ENCODE data around the gene NTM. TPM values are rescaled to one million over a fixed set of nuclear protein-coding genes. Genes with fewer than 3 reads are reported as not detected.
"Not testable (repeated sequence)": the region's sequence is repeated elsewhere in the genome, so short reads cannot be mapped to it uniquely, and the experiment has no call there.

NTM gene
- 10 to 100 TPM; 42.8 to 51.8 (median 45.7) TPM for polyA plus RNA-seq (ENCODE audit: insufficient read length in 4 of 4)

GRCh38 chr11:131370090-131370751 is at the start of gene NTM:
Gene NTM (plus strand): TSS chr11:131370615.
- DNase-seq (ENCODE audit: low read depth in 4 of 4, low spot score in 2 of 4): peak in 1 of 4 donors; percentile 19

DNA sequence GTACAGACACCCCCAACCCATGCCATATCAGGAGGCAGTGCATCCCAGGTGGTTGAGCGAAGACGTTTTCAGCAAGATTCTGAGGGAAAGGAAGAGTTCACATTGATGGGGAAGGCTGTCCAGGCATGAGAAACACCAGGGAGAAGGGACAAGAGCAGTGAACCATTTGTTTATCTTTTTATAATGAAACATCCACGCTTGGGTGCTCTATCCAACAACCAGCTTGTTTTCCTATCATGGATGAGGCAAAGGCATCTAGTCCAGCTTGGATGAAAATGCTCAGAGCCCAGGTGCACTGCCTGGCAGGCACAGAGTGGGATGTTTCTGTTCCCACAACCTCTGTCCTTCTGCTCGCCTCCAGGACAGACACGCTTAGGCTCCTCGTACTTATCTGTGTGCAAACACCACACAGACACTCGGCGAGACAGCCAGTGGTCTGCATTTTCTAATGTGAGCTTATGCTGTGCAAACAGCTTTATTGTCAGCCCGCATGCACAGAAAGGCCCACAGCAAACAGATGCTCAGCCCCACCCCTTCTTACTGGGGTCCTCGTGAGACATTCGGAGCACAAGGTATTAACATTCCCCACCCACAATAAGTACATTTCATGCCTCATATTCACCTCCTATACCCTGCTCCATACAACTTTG is 45.4 kb upstream of the NTM start:
- DNase-seq (ENCODE audit: low read depth in 4 of 4, low spot score in 2 of 4): no peak

DNA sequence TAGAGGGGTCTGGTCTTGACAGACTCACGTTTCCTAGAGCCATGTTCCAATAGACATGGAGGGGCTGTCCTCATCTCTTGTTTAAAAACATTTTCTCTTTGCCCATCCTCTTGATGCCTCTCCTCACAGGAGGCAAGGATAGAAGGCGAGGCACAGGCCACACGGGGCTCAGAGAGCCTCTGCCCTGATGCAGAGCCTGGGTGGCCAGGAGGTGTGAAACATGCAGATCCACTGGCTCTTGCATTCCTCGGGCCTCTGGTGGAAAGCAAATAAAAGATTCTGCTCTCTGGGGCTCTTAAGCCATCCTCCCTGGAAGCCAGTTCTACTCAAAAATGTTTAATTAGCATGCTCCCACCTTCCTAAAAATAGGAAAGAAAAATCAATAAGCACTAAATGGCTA is 43.6 kb upstream of the NTM start:
- DNase-seq (ENCODE audit: low read depth in 4 of 4, low spot score in 2 of 4): no peak

- no peak for DNase-seq (ENCODE audit: low read depth in 4 of 4, low spot score in 2 of 4)
These were observed 43.0 kb upstream of the NTM start for GRCh38 chr11:131327421-131327820.

- no peak for DNase-seq (ENCODE audit: low read depth in 4 of 4, low spot score in 2 of 4)
These were observed 41.6 kb upstream of the NTM start for GRCh38 chr11:131328843-131329242.

- no peak for DNase-seq (ENCODE audit: low read depth in 4 of 4, low spot score in 2 of 4)
These were observed 39.4 kb upstream of the NTM start for GRCh38 chr11:131331010-131331409.

DNA sequence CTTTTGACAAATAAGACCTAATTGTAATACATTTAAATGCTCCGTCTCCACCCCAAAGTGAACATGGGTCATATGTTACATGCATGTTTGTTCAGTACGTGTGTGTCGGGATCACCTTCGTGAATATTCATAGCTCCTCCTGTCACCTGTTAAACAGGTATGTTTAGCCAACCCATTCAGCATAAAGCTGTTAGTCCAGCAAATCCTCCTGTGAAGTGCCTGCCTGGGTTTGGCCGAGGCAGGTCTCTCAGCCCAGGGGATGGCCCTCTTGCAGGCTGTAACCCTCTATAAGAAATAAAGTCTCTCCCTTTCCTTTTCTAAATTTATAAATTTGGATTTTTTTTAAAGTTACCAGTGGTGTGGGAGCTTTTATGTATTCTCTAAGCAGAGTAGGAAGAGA is 38.9 kb upstream of the NTM start:
- DNase-seq (ENCODE audit: low read depth in 4 of 4, low spot score in 2 of 4): no peak

DNA sequence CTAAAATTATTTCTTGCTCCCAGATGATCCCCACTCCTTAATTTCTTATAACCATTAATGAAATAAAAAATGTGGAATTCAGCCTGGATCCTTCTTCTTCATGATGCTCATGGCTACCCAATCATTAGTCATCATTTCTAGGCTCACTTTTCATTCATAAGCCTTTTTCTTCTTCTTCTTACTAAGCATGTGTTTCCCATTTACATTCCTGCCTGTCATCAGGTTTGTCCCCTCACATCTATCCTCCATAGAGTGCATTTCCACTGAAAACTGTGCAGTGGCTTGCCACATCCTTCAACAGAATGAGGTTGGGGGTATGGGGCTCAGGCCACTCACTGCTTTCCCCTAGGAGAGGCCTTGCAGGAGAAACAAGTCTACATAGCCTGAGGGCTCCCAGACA is 35.8 kb upstream of the NTM start:
- DNase-seq (ENCODE audit: low read depth in 4 of 4, low spot score in 2 of 4): no peak

GRCh38 chr11:131341900-131342299 is 28.5 kb upstream of the NTM start:
- DNase-seq (ENCODE audit: low read depth in 4 of 4, low spot score in 2 of 4): not testable (repeated sequence)

DNA sequence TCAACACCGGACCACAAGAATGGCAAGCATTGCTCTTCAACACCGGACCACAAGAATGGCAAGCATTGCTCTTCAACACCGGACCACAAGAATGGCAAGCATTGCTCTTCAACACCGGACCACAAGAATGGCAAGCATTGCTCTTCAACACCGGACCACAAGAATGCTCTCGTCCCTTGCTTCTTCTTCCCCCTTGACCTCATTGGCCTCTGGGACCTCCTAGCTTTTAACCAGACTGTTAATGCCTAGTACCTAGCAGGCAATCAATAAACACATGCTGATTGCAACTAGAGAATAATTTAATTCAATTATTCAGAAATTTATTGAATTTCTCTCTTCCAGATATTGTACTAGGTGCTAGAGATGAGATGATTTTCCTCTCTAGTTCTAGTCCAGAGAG is 28.0 kb upstream of the NTM start:
- not testable (repeated sequence) for DNase-seq (ENCODE audit: low read depth in 4 of 4, low spot score in 2 of 4)

DNA sequence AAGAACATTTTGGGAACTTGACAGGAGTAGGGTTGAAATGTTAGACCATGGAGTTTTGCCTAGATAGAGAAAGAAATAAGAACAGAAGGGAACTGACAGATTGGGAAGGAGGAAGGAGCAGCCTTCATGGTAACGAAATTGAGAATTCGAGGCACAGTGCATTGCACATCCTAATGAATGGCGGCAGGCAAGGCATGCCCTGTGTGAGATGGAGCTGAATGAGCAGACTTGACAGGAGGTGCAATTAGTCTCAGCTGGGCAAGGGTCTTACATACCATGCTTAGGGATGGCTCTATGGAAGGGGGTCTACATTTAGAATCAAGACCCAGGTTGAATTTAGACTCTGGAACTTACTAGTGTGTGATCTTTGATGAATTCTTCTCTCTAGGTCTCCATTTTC is 25.0 kb upstream of the NTM start:
- DNase-seq (ENCODE audit: low read depth in 4 of 4, low spot score in 2 of 4): no peak

GRCh38 chr11:131349368-131350086 is 20.9 kb upstream of the NTM start:
- DNase-seq (ENCODE audit: low read depth in 4 of 4, low spot score in 2 of 4): no peak

GRCh38 chr11:131350872-131351271 is 19.5 kb upstream of the NTM start:
- no peak for DNase-seq (ENCODE audit: low read depth in 4 of 4, low spot score in 2 of 4)

DNA sequence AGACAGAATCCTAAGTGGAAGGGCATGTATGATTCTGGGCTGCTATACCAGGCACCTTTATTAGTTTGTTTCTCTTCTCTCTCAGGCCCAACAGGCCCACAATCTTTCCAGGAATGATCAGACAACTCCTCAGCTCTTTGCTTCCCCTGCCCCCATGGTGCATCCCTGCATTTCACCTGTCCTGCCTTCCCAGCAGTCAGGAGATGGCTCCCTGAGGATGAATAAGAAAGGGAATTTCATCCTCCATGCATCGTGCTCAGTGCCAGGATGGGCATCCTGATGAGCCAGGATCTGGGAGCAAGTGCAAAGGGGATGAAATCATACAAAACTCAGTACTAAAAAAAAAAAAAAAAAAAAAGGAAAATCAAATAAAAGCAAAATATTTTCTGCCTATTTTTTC is 18.6 kb upstream of the NTM start:
- no peak for DNase-seq (ENCODE audit: low read depth in 4 of 4, low spot score in 2 of 4)

DNA sequence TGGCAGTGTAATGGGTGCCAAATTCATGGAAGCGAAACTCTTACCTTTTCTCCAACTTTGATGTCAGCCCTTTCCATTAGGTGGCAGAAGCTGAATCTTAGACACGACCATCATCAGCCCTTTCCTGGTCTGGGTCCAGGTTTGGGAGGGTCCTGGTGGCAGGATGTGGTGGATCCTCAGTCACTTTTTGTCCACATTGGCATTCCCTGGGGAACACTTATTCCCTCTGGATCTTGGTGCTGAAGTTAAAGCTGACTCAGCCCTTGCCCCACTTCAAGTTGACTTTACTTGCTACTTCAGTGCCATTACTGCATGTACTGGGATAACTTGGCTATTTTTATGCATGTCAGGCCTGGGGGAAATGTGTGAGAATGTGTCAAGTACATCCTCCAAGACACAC is 16.6 kb upstream of the NTM start:
- DNase-seq (ENCODE audit: low read depth in 4 of 4, low spot score in 2 of 4): no peak

GRCh38 chr11:131354251-131354701 is 16.1 kb upstream of the NTM start:
- DNase-seq (ENCODE audit: low read depth in 4 of 4, low spot score in 2 of 4): no peak

- no peak for DNase-seq (ENCODE audit: low read depth in 4 of 4, low spot score in 2 of 4)
These were observed 14.2 kb upstream of the NTM start for GRCh38 chr11:131356206-131356605.

DNA sequence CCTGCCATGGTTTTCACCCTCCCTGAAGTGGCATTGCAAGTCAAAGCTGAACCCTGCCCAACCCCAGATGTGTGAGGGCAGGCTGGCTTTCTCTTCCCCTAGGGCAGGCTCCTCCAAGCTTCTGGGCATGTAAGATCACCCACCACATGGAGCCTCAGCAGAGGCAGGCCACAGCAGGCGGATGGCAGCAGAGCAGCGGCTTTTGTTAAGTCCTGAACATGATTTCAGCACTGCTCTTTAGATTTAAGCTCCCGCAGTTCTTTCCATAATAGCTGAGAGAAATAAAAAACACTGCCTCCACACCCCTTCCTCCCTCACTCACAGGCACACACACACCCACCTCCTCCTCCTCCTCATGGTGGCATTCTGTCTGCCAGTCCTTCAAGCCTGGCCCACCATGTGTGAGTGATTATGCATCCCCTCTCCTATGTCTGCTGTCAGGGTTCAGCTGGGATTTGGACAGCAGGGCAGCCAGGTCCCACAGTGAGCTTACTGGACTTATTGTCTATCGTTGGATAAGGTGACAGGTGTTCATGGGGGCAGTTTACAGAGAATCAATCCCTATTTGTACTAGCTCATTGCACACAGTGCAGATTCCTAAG is 5.0 kb upstream of the NTM start:
- no peak for DNase-seq (ENCODE audit: low read depth in 4 of 4, low spot score in 2 of 4)

DNA sequence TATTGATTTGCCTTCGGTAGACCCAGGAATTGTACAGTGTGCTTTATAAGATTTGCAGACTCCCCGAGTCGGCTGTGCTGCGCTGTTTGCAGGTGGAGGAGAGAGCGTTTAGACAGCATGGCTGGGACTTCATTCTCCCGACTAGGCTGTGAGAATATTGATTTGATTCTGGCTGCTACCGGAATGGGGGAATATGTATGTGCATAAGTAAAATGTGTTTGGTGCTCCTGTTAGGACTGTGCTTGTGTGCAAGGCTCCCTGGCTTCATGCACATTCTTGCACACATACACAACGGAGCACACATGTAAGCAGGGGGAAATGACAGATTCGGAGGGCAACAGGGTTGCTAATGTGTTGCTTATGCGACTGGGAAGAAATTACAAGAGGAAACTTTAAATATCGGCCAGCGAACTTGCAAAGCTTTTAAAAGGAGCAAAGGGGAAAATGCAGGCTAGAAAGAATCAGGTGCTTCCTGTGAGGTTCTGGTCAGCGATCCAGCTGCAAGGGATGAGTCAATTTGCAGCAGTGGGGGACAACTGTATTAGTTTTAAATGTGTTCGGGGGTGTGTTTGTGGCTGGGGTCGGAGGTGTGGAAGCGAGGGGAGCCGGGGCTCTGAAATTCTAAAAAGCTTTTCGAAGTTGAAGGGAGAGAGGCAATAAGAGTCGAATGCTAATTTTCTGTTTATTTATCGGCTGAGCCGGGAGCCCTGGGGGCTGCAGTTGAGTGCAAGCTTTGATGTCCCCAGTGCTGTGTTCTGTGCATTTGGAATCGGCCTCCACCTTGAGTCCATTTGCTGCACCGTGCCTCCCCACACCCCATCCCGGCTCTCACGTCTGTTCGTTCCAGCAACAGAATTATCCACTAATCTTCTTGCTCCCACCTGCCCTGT is 731 bp downstream of the NTM start:
- DNase-seq (ENCODE audit: low read depth in 4 of 4, low spot score in 2 of 4): peak in 1 of 4 donors; percentile 4

GRCh38 chr11:131371791-131372104 is 1.3 kb downstream of the NTM start:
- no peak for DNase-seq (ENCODE audit: low read depth in 4 of 4, low spot score in 2 of 4)

All from left renal cortex interstitium (tissue), 4 donors.